DMS 273 treated with DMSO at 0.1 percent for 48 hours (cell line): ENCODE measurements around the gene HK2.
"Not testable (repeated sequence)": the region's sequence is repeated elsewhere in the genome, so short reads cannot be mapped to it uniquely, and the experiment has no call there.

ENCODE experiments used
- DNase-seq: peaks from one replicate; lab custom pipeline; 2025; lab: John Stamatoyannopoulos, UW

Gene HK2

GRCh38 chr2:74877376-74877775 is 43.4 kb downstream of the HK2 start:
- DNase-seq, result no peak

DNA sequence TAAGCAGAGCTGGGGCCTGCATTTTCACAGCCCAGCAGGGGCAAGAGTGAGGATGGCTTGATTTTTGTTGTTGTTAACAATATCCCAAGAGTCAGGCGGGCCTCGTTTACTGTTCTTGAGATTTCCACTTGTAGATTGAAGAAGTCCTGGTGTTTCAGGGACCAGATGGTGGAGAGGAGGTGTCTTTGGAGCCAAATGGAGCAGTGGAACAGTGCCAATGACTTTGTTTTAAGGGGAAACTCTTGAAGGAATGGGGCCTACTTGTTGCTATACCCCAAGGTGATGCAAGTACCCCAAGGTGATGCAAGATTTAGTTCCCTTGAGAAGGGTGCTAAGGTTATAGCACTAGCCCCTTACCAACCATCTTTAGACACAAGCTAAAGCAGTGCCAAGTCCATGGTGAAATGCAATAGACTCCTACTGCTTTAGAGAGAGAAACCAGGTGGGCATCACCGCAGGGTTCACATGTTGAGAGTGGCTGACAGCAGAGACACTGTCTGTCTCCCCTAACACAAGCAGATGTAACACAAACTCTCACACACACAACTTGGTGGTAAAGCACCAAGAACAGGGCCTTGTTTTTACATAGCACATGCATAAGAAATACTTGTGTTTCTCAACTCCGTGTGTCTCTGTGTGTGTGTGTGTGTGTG is 44.0 kb downstream of the HK2 start:
- DNase-seq, result no peak

DNA sequence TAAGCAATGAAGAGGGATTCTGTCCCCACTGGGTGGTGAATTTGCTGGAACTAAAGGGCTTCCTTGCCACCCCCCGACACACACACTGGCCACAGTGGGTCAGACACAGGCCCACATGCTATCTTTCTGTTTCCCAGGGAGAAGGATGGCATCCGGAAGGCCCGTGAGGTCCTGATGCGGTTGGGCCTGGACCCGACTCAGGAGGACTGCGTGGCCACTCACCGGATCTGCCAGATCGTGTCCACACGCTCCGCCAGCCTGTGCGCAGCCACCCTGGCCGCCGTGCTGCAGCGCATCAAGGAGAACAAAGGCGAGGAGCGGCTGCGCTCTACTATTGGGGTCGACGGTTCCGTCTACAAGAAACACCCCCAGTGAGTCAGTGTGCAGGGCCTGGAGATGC is 44.6 kb downstream of the HK2 start:
- DNase-seq, result no peak

GRCh38 chr2:74880054-74880728 is 46.3 kb downstream of the HK2 start:
- DNase-seq, result no peak

DNA sequence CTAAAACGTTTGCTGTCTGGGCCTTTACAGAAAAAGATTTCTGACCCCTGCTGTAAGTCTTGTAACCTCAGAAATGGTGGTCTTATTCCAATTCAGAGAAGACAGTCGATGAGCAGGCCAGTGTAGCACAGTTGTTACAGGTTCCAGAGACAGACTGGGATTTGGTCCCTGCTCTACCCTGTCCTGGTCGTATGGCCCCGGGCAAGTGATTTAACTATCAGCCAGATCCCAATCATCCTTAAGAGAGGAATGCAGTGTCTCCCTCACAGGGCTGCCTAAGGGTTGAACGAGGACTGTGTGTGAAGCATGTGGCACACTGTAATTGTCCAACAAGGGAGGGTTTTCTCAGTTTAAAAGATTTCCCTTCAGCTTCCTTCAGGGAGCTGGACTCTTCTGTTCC is 47.2 kb downstream of the HK2 start:
- no peak for DNase-seq

DNA sequence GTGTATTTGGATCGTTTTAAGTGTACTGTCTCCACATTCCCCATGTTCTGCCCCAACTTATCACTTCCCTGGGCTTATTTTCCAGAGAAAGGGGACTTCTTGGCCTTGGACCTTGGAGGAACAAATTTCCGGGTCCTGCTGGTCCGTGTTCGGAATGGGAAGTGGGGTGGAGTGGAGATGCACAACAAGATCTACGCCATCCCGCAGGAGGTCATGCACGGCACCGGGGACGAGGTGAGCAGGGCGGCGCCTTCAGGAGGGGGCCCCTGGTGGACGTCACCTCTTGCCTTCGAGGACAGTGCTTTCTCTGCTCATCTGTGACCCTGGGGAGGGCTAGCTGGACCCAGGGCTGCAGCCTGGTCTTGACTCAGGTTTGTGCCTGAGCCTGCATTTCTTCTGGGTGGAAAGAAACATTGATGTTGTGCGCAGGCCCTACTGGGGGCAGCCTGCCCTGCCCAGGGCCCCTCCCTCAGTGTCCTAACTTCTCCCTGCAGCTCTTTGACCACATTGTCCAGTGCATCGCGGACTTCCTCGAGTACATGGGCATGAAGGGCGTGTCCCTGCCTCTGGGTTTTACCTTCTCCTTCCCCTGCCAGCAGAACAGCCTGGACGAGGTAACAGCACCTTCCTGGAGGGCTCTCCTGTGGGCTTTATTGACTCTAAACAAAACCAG is 47.8 kb downstream of the HK2 start:
- DNase-seq, result no peak

DNA sequence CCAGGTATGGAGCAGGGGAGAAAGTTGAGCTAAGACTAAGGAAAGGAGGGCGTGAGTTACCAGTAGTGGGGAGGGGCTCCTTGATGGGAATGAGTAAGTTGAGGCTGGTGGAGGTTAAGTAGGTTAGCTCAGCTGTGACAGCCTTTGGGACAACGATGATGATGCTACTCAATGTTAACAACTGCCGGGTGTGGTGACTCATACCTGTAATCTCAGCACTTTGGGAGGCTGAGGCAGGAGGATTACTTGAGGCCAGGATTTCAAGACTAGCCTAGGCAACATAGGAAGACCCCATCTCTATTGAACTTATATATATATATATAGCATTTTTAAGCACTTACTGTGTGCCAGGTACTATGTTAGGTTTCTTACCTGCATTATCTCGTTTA is 48.4 kb downstream of the HK2 start:
- DNase-seq, result no peak

GRCh38 chr2:74883011-74883410 is 49.1 kb downstream of the HK2 start:
- no peak for DNase-seq

DNA sequence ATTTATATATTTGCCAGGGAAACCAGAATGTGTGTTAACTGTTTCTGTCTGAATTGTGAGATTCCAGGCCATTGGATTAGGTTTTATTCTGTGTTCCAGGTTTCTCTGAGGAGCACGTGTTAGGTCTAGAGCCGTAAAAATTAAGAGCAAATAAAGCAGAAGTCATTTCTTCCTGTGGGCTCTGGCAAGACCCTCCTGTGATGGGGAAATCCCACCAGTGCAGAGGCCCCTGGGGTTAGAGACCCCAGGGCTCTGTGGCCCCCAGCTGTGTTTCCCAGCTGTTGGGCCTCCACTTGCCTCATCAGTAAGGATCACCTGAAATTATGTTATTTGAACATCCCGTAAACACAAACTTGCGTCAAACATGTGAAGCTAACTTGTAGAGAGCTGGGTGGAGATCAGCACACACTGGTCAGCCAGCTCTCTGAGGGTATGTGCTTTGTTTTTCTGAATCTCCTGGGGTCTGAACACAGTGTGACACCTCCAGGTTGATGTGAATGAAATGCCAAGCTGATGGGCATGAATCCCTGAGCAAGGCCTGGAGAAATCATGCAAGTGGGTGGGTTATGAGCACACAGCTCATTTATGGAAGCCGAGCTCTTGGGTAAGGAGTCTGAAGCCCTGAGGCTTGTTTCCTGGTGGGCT is 50.3 kb downstream of the HK2 start:
- no peak for DNase-seq

- DNase-seq, result no peak
Measured at GRCh38 chr2:74884866-74885265, 50.9 kb downstream of the HK2 start.

- no peak for DNase-seq
Measured at GRCh38 chr2:74886251-74886650, 52.3 kb downstream of the HK2 start.

GRCh38 chr2:74886811-74887210 is 52.9 kb downstream of the HK2 start:
- no peak for DNase-seq

DNA sequence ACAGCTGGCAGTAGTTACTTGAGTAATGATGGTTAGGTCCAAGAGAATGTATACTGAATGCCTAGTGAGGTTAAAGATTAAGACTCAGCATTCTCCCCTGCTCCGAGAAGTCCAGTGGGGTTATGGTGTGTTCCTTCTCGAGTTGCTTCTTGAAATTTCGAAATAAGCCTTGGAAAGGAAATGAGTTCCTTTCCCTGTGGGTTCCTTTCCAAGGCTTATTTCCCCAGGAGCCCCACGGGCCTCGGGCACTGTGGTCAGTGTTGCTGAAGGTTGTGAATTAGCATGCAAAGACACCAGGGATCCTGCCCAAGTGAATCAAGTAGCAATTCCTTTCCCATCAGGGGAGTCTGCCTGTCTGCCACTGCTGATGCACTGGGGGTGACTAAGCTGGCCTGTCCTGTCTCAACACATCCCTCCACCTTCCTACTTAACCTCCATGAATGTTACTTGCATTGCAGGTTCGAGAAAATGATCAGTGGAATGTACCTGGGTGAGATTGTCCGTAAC is 53.6 kb downstream of the HK2 start:
- no peak for DNase-seq

- DNase-seq, result no peak
Measured at GRCh38 chr2:74887960-74888700, 54.2 kb downstream of the HK2 start.

GRCh38 chr2:74889159-74889558 is 55.2 kb downstream of the HK2 start:
- DNase-seq, result no peak

- DNase-seq, result no peak
Measured at GRCh38 chr2:74890711-74891110, 56.8 kb downstream of the HK2 start.

GRCh38 chr2:74891136-74891764 is 57.3 kb downstream of the HK2 start:
- no peak for DNase-seq

DNA sequence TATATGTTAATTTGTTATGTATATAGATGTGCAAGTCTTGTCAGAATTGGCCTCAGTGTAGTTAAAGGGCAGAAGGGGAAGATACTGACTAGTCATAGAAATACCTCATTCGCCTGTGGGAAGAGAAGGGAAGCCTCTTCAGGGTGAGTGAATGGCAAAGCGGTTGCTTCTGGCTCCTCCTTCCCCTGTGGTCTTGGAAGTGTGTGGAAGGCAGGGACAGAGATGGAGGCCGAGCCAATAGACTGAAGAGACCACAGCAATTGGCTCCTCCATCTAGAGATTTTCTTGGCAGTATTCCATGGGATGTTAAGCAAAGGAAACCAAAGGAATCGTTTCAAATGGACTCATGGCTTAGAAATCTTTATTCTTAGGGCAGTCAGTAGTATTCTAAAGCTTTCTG is 57.9 kb downstream of the HK2 start:
- not testable (repeated sequence) for DNase-seq

DNA sequence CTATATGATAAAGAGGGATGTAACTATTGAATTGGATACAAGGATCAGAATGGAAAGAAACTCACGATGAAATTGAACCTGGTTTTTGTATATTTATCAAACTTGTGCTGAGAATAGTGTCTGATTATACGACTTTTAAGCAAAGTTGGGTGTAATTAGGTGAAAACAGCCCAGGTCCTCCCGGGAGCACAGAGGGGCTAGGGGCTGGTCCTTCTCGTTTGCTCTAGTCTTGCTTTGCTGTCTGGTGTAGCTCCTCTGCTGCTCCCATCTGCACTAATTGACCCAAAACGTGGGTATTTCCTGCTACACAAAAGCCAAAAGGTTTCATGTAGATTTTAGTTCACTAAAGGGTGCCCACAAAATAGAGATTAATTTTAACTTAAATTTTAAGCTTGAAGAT is 58.7 kb downstream of the HK2 start:
- DNase-seq, result no peak

DNA sequence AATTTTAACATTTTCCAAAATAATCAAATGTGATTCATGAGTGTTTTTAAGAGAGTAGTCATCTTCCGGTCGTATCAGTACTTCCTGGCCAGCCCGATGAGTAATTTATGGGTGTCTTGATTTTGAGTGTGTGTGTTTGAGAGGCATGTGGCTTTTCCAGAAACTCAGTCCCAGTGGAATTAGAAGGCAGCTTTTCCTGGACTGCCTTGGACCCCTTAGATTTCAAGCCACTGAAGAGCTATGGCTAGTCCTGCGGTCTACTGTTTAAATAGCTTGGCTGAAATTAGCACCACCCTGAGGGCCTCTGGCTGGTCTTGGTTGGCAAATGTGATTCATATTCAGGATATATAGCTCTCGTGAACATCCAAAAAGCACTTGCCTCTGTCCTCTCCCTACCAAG is 59.4 kb downstream of the HK2 start:
- DNase-seq, result no peak

DNA sequence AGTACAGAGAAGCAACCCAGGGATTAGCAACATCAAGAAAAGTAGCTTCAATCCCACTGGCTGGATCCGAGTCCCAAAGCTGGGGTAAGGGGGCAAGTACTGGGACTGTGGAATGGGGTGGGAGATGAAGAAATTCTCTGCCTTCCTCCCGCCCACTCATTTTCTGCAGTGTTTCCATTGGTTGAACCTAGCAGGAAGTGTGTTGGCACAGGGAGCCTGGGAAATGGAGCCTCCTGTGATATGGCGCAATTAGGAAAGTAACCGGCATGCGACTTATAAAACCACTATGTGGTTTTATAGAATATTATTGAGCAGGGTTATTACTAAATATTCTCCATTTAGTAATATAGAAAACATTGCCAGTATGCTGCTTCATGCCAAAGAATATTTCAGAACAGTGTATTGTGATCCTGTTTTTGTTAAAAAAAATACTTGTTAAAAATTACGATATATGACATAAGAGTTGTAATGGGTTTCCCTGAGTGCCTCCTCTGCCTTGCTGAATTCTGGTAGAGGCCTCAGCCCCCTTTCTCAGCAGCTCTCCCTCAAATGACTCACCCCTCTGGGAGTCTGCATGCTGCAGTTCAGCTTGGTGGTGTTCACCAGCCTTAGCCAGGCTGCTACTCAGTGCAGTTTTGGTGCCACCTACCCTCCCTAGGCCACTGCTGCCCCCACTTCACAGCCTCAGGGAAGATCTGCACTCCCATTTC is 60.5 kb downstream of the HK2 start:
- DNase-seq, result no peak
